Stimulated activated CD8-positive, alpha-beta memory T cell treated with anti-CD3 and anti-CD28 coated beads, Interleukin-4, amount 100 ng/mL, for 4 hours (primary cell): Measurements from ENCODE around the gene TUSC2.
A peak's percentile ranks its signal among the peaks of the same experiment; 100 is the strongest.
"Not testable (repeated sequence)": the region's sequence is repeated elsewhere in the genome, so short reads cannot be mapped to it uniquely, and the experiment has no call there.

Source experiments
- DNase-seq, 2 donors: peaks; one replicate each; pipeline ENCODE4 v3.0.0-alpha.2; 2020; ENCODE audit warnings: low read depth in 2 of 2, low spot score in 1 of 2

Gene TUSC2

GRCh38 chr3:50319181-50319893, 8.7 kb downstream of the TUSC2 start:
- DNase-seq: no peak

DNA sequence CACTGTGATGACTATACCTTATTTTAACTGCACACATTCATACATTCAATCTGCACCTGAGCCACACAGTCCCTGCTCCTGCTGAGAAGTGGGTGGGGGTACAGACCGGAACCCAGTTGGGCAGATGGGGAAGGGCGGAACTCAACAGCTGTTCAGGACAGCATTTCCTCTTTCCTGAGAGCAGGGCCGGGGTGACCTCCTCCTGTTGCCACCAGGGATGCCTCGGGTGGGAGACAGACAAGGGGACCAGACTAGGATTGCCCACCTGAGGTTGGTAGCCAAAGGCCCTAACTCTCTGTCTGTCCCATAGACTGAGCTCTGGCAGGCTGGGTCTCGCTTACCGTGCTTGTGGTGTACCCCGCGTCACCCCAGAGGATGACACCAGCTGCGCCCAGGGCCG, 9.4 kb downstream of the TUSC2 start:
- DNase-seq: no peak

DNA sequence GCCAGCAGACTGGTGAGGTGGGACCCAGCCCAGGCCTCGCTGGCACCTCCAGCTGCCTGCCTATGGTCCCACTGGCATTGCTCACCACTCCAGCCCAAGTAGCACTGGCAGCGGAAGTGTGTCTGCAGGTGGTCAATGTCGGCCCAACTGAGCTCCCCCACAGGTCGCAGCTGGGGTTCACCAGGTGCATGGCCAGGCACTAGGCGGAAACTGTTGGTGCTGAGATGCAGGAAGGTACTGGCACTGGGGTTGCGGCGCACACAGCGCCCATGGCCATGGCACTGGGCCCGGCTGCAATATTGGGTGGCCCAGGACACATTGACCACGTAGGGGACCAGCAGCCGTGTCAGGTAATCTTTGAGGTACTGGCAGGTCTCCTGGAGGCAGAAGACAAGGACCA, 9.9 kb downstream of the TUSC2 start:
- no peak for DNase-seq

DNA sequence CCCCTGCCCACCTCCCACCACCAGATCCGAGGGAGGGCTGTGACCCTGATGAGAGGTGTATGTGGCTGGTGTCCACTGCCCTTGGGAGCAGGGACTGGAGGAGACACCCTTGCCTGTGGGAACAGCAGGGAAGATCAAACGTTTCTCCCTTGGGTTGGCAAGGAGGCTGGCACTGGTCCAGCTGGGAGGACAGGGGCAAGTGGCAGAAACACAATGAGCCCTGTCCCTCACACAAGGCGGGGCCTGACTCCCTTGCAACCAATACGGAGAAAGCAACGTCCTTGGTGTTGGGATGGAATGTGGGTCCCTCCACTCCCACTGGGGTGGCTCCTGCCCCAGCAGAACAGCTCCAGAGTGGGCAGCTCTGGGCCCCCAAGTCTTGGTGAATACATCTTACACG, 10.7 kb downstream of the TUSC2 start:
- DNase-seq: no peak

GRCh38 chr3:50316657-50317242, 11.3 kb downstream of the TUSC2 start:
- DNase-seq: peak; percentile 59 to 63

GRCh38 chr3:50314816-50315215, 13.2 kb downstream of the TUSC2 start:
- DNase-seq: no peak

- no peak for DNase-seq
Observed at GRCh38 chr3:50314342-50314741, 13.7 kb downstream of the TUSC2 start.

GRCh38 chr3:50312041-50312440, 16.0 kb downstream of the TUSC2 start:
- not testable (repeated sequence) for DNase-seq

GRCh38 chr3:50304601-50305000, 23.4 kb downstream of the TUSC2 start:
- DNase-seq: no peak

DNA sequence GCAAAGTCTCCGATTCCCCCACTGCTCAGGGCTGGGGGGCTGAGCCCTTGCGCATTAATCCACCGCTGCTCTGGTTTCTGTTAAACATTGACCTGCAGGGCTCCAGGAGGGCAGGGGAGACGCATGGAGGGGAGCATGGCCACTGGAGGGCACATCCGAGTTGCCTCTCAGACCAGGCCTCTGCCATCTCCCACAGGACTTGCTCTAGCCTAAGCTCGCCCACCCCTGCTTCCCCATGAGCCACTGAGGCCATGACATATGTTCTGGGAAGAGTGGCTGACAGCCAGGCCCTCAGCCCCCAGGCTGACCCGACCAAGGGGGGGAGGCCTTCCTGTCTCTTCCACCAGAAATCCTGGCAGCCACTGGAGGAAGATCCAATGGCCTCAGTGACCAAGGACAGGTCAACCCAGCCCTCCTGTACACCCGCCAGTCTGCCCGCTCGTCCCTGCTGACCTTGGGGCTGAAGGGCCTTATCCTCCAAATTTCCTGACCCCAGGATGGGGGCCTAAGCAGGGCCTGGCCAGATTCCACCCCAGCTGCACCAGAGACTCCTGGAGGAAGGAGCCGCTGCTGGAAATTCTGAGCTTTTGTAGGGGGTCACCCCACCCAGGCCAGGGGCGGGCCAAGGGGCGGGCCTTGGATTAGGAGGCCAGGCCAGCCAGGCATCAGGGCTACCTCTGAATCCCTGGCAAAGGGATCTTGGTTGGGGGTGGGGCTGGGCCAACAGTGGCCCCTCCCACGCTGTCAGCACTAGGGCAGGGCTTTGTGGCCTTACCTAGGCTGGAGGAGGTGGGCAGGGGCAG, 24.8 kb downstream of the TUSC2 start, which contains the start of gene HYAL1:
TSS of gene HYAL1 (minus strand) at position 562 of the 803 bp plus-strand sequence. CDS start 618 bp downstream, outside the sequence.
- no peak for DNase-seq

DNA sequence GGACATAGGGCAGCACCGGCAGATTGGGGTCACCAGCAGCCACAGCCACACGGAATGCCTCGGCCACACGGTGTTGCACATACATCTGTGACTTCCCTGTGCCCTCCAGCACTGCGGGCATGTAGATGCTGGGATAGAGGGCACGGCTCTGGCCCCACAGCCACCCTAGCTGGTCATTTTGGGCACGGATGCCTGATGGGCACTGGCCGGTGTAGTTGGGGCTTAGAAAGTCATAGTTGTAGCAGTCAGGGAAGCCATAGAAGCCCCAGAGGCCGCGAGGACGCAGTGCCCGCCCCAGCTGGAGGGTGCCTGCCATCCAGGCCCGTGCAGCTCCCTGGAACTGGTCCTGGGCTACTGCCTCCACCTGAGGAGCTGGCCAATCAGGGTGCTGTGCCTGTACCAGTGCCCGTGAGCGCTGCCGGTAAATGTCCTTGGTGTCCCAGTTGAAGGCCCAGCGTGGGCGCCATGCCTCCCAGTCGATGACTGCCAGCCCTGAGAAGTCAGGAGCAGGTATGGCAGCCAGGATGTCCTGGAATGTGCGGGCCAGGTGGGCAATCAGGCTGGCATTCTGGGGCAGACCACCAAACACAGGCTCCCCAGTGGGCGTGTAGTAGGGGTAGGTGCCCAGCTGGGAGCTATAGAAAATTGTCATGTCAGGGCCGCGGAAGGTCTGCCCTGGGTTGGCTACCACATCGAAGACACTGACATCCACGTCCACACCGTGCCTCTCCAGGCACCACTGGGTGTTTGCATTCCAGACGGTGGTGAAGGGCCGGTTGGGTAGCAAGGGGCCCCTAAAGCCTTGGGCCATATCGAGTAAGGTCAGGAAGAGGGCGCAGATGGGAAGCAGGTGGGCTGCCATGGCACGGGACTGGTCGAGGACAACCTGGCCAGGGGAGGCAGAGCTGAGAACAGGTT, 25.7 kb downstream of the TUSC2 start:
- no peak for DNase-seq

DNA sequence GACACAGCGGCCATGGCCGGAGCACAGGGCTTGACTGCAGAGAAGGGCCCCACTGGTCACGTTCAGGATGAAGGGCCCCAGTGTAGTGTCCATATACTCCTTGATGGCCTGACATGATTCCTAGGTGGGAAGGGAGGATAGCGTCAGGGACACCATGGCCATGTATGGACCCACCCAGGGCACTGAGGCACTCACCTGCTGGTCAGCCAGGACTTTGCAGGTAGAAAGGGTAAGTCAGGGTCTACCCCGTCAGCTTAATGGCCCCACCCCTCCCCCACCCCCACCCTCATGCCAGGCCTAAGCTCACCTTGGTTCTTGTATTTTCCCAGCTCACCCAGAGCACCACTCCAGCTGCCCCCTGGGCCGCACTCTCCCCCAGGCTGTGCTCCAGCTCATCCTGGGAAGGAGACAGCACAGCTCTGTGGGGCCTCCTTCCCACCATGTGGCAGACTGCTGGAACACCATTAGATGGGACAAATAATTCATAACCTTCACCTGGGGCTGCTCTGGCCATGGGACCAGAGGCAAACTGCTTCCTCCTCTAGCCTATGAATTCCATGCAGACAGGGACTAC, 27.3 kb downstream of the TUSC2 start:
- DNase-seq: no peak

DNA sequence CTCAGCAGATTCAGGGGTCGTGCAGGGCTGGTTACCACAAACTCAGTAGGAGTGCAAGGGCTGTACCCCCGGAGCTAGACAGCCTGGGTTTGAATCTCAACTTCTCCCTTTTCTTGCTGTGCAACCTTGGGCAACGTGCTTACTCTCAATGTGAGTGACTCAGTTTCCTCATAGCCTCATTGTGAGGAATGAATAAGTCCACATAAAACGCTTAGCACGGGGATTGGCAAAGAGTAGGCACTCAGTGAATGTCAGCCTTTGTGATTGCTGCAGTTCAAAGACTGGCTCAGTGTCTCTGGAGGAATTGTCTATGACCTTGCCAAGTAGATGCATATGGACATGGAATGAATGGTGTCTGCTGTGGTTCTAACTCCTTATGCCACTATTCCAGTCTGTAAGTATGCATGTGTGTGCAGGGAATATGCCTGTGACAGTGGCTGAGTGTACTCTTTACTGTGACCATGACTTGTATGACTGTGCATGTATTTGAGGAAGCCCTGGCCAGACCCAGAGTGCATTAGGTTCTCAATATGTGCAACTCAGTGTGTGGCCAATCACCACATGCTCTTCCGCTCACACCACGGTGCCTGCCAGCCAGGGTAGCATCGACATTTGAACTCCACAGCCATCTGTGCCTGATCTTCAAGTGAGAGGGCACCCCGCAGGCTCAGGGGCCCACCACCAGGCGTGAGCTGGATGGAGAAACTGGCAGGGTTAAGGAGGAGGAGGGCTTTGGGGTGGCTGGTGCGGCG, 27.9 kb downstream of the TUSC2 start:
- no peak for DNase-seq

GRCh38 chr3:50299638-50299928, 28.4 kb downstream of the TUSC2 start:
- no peak for DNase-seq

DNA sequence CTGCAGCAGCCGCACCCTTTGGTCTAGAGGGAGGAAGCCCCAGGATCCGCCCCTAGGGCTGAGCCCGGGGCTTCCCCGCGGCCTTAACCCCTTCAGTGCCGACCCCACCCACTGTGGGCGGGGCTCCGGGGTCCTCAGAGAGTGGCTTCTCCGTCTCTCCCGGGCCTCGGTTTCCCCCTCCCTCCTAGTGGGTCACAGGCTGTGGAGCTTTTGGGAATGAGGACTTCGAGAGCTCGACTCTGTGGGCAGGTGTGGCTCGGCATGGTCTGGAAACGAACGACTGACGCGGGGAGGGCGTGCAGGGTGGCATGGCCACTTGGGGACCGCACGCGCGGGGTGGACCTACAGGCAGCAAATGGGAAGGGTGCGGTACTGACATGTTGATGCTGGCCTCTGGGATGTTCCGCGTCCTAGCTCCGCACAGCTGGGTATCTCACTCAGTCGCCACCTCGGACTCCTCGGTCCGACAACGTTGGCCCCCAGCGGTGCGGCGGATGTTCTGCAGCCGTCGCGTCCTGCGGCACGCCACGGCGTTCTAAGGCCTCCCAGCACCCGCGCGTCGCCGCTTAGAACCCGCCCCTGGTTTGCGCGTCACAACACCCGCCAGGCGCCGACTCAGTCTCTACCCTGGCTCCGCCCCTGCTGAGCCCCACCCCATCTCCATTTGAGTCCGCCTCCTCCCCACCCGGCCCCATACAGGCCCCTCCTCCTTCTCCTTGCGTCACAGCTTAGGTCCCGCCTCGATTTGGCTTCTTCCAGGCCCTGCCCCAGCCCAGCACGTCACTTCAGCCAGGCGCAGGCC, 29.0 kb downstream of the TUSC2 start, which contains the start of the genes HYAL3 and NAA80:
TSS of gene HYAL3 (minus strand) at position 570 of the 802 bp plus-strand sequence. CDS start 3,803 bp downstream, outside the sequence.
TSS of gene NAA80 (minus strand) at position 570 of the 802 bp plus-strand sequence. CDS start 1,942 bp downstream, outside the sequence.
- peak; percentile 99 for DNase-seq

DNA sequence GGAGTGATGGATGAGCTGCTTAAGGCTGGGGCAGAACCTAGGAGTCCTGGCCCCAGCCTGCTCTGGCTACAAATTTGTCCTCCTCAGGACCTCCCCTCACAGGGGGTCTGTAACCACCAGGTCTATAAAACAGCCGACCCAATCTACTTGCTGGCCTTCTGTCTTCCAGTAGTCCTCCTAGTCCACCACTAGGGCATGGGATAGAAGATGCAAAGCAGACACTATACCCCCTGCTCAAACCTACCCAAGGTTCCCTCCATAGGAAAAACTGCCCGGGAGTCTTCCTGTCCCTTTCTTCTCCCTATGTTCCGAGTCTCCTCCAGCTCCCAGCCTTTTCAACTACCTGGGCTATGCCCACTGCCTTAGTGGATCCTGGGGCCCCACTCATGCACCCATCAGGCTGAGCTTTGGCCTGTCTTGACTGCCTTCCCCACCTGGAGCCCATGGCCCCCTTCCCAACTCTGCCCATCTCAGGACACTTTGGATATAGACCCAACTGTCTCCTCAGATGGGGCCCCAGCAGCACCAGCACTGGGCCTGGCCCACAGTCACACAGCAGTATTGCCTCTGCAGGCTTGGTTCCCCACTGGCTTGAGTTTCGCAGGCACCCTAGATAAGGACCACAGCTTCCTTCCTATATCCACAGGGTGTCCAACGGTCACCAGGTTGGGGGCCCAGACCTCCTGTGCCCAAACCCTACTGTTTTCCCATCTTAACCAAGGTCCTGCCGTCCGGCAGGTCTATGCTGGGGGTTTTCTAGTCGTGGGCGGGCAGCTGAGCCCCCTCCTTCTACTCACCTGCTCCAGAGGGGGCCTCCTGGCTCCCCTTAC, 29.9 kb downstream of the TUSC2 start:
- DNase-seq: no peak

DNA sequence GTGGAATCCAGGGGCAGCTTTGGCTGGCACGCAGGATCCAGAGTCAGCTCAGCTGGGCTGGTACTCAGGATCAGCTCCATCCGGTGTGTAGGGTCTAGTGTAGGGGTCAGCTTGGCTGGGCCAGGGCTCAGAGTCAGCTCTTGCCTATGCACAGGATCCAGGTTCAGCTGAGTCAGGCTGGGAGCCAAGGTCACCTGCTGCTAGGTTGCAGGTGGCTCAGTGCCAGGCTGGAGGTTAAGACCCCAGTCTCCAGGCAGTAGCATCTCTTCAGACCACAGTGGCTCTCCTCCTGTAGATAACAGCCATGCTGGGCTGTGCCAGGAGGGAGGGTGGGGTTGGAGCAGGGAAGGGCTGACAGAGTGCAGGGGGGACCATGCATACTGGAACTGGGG, 30.6 kb downstream of the TUSC2 start:
- DNase-seq: no peak

GRCh38 chr3:50296721-50297383, 31.2 kb downstream of the TUSC2 start:
- no peak for DNase-seq
